IPS DF 4.7 (cell line): Measurements from ENCODE around the gene SAMD10.

ENCODE experiments used
- DNase-seq: peaks from one replicate; pipeline ENCODE4 v3.0.0-alpha.2; 2013; ENCODE audit warnings: low spot score; ENCODE audit errors: extremely low read depth

SAMD10 gene

DNA sequence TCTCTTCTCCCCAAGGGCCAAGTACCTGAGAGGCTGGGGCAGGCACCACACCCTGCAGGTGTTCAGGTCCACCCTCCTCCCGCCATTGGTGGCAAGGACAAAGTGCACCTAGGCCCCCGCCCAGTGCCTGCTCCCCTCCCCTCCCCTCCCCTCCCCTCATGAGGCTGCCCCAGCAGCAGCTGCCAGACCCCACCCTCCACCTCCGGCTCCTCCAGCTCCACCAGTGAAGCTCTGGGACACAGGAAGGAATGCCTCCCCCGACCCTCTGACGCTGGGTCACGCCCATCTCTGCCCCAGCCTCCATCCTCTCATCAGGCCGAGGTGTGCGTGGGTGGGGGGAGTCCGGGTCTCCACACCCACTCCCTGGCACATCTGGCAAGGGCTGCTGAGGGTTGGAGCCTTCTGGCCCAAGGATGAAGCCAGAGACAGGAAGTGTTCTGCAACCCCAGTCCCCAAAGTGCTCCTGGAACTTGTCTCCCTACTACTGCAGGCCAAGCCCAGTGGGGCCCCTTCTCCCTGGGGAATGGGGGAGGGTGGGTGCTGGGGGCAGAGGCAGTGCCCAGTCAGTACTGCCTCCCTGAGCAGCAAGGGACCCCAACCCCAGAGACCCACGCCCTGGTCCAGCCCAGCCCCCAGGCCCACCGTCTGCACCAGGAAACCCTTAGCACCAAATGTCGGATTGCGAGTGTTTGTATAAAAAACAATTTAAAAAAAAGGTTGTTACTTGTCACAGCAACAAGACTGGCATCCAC is 21.6 kb downstream of the SAMD10 start:
- DNase-seq: no peak

DNA sequence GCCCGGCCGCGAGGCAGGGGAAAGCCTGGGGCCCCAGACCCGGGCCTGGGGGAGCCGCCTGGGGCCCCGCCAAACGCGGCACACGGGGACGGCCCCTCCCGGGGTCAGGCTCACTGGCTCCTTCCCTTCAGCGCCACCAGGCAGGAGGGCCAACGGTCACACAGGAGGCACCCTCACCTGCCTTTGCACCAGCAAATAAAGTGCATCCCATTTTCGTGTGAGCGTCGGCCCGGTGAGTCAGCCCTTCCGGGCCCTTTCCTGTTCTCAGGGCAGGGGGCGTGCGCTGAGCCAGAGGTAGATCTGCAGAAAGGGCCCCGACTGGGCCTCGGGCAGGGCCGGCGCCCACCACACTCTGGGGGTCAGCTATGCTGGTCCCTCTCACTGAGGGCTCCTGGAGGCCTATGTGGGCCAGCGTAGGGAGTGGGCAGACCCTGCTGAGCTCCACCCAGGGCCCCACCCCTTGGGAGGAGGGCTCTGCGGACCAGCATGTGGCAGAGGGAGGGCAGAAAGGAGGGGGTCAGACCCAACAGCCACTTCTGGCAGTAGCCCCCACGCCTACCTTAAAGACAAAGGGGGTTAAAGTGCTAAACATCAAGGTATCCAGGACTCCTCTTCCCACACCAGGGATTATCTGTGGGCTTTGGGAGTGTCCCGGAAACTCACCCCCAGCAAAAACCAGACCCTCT is 22.3 kb downstream of the SAMD10 start:
- no peak for DNase-seq

DNA sequence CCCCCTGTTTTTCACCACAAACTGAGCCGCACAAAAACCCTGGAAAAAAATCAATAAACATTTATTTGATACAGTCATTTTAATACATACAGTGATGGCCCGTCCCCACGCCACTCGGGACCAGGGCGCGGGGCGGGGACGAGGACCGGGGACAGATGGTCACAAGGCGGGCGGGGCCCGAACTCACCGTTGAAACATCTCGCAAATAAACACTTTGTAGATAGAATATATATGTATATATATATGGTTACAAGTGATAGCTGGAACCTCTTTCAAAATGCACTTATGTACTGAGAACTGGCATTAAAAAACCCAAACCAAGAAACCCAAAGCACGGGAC is 22.8 kb downstream of the SAMD10 start:
- DNase-seq: no peak

DNA sequence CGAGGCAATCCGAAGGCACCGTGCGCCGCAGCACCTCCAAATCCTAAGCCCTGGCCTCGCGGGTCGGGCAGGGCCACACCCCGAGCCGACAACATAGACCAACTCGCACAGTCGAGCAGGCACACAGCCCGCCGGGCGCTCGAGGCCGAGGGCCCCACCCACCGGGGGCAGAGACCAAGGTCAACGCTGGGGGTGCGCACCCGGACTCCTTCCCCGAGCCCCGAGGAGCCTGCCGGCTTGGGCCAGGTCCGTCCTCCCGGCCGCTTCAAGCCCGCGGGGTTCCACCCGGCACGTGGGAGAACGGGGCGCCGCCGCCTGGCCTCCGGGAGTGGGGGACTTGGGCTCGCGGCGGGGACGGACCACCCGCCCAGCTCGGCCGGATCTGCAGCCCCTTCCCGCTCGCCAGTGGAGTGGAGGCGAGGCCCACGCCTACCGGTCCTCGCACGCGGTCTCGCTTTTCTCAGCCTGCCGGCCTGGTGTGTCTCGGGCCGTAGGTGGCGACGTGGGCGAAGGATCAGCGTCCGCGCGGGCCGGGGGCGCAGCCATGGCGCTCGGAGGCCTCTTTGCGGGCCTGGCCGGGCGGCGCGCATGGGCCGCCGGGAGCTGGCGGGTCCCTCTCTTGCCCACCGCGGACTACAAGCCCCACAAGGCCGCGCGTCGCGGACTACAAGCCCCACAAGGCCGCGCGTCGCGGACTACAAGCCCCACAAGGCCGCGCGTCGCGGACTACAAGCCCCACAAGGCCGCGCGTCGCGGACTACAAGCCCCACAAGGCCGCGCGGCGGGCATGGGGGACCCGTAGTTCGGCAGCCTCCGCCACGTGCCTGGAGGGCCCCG is 23.4 kb downstream of the SAMD10 start, which contains the start of gene UCKL1:
Gene UCKL1, minus strand, starts transcription at position 590 of the 837 bp plus-strand sequence. Its CDS starts 44 bp downstream, at position 546.
- DNase-seq: no peak

DNA sequence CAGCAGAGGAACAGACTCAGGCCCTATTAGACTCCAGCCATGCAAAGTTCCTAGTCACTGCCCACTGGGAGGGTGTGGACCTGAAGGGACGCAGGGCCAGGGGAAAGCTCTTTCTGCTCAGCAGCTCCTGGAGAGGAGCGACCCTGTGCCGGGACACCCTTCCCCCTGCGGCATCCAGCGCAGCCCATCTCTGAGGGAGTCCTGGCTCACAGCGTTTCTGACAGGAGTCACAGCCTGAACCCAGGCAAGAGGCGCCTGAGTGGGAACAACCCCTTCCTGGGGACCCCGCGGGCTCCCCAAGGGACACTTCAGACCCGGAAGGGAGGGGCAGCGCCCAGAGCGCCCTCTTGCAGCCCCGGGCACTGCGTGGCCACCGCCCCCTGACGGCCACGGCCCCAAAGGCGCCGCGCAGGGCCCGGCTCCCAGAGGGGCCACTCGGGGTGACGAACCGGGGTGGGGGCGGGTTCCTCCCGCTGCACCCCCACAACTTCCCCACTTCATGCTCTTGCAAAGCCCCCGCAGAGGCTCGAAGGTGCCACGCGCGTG is 24.1 kb downstream of the SAMD10 start:
- DNase-seq: no peak

DNA sequence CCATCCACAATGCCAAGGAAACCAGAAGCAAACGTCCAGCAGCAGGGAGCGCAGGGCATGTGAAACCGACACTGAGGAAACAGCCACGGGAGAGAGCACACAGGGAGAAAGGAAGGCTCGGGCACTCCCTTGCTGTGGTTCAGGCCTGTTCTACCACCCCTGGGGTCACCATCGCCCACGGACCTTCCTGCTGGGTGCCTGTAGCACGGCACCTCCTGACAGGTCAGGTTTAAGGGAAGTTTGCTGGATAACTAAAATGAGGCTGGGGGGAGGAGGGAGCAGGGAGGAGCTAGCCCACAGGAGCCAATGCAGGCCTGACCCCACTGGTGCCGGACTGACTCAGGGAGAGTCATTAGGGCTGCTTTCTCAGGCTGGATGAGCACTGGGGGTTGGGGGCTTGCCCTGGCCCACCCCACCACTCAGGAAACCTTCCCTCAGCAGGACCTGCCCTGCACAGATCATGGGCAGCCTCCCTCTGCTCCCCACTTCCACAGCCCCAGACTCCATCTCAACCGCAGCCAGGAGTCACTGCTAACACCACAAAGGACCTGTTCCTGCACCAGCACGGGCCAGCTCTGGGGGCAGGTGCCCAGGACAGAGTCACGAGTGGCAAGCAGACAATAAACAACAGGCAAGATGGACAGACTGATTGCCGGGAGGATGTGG is 25.5 kb downstream of the SAMD10 start:
- no peak for DNase-seq

DNA sequence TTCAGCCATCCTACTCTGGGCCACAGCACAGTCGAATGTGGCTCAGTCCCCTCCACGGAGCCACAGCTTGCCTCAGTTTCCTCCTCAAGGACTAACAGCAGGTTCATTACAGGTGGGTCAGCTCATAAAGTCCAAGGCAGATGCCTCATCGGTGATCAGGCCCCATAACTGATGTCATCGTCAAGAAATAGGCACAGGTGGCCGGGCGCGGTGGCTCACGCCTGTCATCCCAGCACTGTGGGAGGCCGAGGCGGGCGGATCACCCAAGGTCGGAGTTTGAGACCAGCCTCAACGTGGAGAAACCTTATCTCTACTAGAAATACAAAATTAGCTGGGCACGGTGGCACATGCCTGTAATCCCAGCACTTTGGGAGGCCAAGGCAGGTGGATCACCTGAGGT is 26.7 kb downstream of the SAMD10 start:
- DNase-seq: no peak

DNA sequence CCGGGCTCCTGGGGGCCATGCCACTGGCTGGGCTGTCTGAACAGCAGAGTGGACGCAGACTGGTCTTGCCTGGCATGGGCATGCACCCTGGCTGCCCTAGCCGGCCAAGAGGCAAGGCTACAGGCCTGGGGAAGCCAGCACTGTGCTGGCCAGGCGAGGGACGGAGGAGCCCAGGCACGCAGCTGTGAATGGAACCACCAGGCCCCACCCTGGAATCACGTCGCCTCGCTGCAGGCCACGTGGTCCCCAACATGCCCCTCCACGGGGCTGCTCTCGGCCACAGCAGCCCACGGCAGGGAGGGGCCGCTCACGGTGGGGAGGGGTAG is 27.3 kb downstream of the SAMD10 start:
- DNase-seq: no peak

DNA sequence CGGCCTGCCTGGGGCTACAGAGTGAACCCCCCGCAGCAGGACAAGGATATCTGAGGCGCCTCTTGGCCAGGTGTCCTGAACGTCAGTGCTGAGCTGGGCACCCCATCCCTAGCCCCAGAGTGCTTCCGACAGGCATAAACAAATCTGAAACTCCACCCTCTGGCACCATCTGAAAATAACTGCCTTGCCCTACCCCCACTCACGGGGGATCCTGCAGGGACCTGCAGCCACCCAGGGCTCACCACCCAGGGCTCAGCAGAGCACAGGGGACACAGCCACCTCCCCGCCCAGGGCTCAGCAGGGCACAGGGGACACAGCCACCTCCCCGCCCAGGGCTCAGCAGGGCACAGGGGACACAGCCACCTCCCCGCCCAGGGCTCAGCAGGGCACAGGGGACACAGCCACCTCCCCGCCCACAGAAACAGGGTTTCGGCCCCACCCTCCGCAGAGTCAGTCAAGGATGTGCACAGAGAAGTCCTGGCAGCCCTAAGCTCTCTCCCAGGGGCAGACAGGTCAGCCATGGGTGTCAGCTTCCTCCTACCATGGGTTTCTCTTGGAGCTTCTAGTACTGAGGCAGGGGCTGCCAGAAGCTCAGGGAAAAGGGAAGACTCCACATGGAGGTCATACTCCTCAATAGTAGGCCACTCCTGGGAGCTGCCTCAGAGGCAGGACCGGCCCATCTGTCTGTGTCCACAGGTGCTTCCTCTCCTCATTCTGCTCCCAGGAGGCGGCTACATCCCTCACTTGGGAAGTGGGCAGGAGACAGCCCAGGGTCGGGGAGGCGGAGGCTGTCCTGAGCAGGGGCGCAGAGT is 27.8 kb downstream of the SAMD10 start:
- DNase-seq: no peak

DNA sequence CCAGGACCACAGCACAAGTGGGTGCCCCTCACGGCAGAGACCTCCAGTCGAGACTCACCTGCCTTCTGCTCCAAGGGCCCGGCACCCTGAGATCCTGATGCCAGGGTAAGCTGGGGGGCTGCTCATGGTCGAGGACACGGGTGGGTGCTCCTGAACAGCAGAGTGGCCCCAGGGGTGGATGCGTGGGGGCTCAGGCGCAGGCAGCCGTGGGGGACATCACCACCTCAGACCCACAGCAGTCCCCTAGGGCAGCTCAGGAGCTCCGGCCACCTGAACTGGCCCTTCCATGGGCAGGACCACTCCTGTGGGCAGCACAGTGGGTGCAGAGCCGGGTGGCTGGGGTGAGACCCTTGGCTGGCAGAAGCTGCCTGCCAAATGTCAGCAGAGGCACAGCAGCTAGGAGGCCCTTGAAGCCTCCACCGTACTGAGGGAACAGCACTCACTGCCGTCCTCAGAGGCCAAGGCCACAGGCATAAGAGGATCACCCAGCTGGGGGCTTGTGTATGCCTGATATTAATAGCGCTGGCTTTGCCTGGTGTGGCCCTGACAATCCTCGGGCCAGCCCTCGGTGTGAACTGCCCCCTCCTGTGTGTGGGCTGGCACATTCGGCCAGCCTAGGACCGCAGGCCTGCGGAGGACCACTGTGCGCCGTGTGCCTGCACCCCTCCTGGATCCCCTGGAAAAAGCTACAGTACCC is 28.6 kb downstream of the SAMD10 start:
- DNase-seq: no peak

DNA sequence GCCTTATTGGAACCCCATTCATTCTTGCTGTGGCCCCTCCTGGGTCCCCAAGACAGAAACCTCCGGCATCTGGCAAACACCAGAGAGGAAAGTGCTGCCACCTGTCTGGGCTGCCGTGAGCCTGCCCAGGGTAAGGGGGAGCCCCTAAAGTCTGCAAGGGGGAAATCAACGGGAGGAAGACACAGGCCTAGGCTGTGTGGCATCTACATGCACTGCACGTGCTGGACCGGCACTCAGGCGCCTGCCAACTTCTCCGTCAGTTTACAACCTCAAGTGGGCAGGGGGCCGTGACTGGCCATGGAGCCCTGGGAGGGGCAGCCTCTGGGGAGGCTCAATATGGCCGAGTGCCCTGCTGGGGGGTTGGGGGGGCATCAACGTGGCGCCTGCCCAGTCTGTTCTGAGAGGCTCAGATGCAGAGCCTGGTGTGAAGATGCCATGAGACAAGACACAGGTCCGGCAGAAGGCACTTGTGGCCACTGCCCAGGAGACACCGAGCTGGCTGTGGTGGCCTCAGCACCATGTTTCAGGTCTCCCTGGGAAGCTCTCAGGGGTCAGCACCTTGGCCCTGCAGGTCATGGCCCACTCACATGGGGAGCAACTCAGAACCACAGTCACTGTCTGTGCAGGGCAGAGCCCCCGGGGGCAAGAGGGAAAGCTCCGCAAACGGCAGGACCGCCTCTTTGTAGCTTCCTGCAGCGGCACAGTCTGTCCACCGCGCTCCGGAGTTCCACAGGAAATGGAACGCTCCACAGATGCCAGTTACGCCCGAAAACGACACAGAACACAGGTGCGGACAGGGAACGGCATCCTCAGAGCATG is 31.6 kb downstream of the SAMD10 start:
- no peak for DNase-seq

DNA sequence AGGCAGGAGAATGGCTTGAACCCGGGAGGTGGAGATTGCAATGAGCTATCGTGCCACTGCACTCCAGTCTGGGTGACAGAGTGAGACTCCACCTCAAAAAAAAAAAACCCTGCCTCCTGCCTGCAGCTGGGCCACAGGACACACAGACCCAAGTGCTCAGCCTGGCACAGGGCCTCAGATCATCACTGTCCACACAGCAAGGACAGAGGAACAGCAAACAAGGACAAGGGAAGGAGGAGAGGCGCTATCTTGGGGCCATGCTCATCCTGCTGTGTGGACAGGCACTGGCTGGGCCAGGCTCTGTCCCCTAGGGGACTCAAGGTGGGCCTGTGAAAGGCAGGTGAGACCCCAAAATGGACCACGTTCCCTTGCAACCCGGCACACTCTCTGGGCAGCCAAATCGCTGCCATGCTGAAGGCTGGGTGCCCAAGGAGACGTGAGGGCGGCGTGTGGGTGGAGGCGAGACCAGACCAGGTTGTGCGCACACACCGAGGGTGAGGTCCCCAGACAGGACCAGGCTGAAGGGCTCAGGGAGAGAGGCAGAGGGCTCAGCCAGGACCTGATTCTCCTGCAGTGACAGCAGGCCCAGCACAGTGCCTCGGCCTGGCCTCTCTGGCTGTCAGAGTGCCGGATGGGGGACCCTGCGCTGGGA is 32.3 kb downstream of the SAMD10 start:
- no peak for DNase-seq

DNA sequence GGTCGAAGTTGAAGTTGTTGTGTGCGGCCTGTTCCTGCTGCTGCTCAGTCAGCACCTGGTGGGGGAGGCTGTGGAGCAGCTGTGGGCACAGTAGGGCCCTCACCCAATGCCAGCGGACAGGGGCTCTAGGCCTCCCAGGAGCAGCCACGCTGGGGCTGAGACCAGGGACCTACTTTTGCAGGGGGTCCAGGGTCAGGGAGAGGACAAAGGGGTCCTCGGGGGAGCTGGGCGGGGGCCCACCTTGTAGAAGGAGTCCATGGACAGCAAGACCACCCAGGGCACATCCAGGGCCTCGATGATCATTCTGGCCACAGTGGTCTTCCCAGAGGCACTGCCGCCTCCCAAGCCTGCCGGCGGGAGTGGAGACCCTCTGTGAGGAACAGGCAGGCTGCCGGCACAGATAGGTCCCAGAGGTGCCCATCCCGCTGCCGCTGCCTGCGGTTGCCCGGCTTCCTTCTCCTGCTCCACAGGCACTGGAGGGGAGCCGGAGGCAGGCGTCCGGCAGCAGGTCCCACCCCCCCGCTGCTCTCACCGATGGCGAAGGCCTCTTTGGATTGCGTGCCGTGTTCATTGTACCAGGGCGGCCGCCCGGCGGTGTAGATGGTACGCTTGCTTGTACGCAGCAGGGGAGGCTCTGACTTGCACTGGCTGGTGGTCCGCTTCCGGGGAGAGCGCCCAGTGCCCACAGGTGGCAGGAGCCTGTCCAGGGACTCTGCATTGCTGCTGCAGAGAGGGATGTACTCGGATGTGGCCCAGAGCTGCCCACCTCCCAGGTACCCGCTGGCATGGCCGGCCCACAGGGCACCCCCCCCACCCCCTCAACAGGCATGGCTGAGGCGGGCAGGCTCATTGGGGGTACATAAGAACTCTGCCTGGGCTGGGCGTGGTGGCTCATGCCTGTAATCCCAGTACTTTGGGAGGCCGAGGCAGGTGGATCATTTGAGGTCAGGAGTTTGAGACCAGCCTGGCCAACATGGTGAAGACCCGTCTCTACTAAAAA is 33.2 kb downstream of the SAMD10 start:
- no peak for DNase-seq

DNA sequence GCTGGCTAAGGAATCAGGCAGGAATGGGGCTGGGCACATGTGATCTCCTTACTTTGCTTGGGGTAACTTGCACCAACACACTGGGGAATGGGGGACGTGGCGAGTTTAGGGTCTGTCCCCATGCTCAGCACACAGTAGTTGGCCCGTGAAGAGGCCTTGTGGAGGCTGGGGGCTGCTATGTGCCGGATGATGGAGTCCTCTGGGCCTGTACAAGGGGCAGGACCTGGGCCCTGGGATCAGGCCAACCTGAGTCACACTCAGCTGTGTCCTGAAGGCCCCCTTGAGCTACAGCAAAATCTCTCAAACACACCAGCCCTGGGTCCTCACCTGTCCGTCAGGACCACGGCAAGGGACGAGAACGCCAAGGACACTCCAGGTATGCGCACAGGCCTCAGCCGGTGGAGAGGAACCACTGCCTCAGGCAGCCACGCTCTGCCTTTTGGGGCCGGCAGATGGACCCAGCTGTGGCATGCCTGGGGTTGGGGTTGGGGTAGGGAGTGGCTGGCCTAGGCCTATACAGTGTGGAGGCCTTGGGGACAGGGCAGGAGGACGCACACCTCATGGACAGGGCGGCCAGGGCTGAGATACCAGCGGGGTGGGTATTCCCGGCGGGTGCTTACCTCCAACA is 34.3 kb downstream of the SAMD10 start:
- no peak for DNase-seq

DNA sequence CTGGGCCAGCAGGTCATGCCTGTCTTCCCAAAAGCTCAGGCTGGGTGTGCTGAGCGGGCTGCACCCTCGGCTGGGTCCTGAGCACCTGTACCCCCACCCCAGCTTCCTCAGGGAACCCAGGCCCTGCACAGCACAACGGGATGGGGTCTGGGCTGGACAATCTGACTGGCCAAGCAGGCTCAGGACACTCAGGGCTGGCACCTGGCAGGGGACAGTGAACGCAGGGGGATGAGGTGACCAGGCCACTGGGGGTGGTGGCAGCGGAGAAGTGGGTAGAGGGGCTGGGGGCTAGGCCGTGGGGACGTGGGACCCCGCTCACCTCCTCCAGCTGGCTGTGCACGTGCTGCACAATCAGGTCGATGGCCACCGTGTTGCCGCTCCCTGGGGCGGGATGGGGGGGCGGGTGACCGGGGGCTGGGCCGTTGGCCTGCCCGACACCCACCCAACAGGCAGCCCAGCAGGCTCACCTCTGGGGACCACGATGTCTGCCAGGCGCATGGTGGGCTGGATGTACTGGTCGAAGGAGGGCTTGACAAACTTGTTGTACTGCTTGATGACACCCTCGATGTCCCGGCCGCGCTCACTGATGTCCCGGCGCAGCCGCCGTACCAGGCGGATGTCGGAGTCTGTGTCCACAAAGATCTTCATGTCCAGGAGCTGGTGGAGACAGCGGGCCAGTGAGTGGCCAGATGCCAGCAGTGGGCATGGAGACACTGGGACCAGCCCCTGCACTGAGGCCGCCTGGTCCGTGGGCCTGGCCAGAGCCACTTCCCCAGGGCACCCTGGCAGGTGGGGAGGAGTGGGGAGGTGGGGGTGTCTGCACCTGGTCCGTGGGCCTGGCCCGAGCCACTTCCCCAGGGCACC is 35.1 kb downstream of the SAMD10 start:
- DNase-seq: no peak

DNA sequence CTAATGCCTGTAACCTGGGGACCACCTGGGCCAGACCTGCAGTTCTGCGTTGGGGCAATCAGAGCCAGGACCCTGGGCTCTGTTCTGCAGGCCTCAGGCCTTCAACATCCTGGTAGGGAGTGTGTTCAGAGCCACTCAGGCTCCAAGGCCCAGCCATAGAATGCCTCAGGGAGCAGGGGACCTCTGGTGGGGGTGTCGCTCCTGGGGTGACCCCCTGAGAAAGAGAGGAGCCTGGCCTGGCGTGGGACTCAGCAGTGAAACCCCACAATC is 35.7 kb downstream of the SAMD10 start:
- no peak for DNase-seq
